Fibroblast of mammary gland (primary cell): ENCODE data around the gene PPP2R2B.

Experiments used
- DNase-seq: peaks from one replicate; pipeline ENCODE4 v3.0.0-alpha.2; 2010; ENCODE audit warnings: low read depth
- H3K4me3 ChIP-seq: 2 replicates; pipeline ENCODE4 v1.5.1; 2011; ENCODE audit warnings: low read depth, mild to moderate bottlenecking, low read length, moderate library complexity; ENCODE audit not compliant: control insufficient read depth
- CTCF ChIP-seq: conservative IDR thresholded peaks from 2 replicates; pipeline ENCODE4 v1.5.1; 2011; ENCODE audit warnings: low read depth, low read length, inconsistent platforms; ENCODE audit not compliant: control insufficient read depth, insufficient read depth

PPP2R2B gene

GRCh38 chr5:146866263-146866662 is 12.3 kb downstream of the PPP2R2B start:
- no peak for TF ChIP-seq CTCF
- DNase-seq = no peak
- H3K4me3 ChIP-seq = no peak overlapping the region

- no peak for TF ChIP-seq CTCF
- DNase-seq = no peak
- no peak overlapping the region for H3K4me3 ChIP-seq
Observed at GRCh38 chr5:146862641-146863040, 15.9 kb downstream of the PPP2R2B start.

- DNase-seq = peak; percentile 15
- H3K4me3 ChIP-seq = no peak overlapping the region
- TF ChIP-seq CTCF = no peak
Observed at GRCh38 chr5:146860213-146860893, 18.2 kb downstream of the PPP2R2B start.

- no peak overlapping the region for H3K4me3 ChIP-seq
- TF ChIP-seq CTCF = no peak
- no peak for DNase-seq
Observed at GRCh38 chr5:146852089-146852488, 26.5 kb downstream of the PPP2R2B start.

GRCh38 chr5:146851133-146851532 is 27.4 kb downstream of the PPP2R2B start:
- TF ChIP-seq CTCF = no peak
- no peak overlapping the region for H3K4me3 ChIP-seq
- no peak for DNase-seq

- no peak for TF ChIP-seq CTCF
- no peak for DNase-seq
- no peak overlapping the region for H3K4me3 ChIP-seq
Observed at GRCh38 chr5:146849694-146850303, 28.8 kb downstream of the PPP2R2B start.
